A549 (cell line): Measurements from ENCODE around the gene NUDT17. TPM values are rescaled to one million over a fixed set of nuclear protein-coding genes. Genes with fewer than 3 reads are reported as not detected.

Source experiments
- ATAC-seq, 2 experiments: fragments of 200-7000 bp in 1 of 2; fragments of >200 bp in 1 of 2; cut with Nextera tagmentation in 1 of 2; cut with Tn5 transposase in 1 of 2; 3 replicates each; pipeline versions ENCODE4 v1.8.0 to v1.9.1; 2018 to 2020; ENCODE audit warnings: mild to moderate bottlenecking in 1 of 2, moderate library complexity in 1 of 2
- CTCF ChIA-PET: fragments of 300-600 bp; sonication (Branson Sonifier 250); formaldehyde crosslinking; extraction: SDS; loops from one replicate; lab custom pipeline; 2021; ENCODE audit warnings: antibody characterized with exemption, inconsistent platforms; lab: Yijun Ruan, JAX
- POLR2A ChIA-PET: fragments of 350-600 bp; formaldehyde crosslinking; extraction: SDS; loops from one replicate; lab custom pipeline; 2021; ENCODE audit warnings: antibody characterized with exemption, inconsistent platforms; lab: Yijun Ruan, JAX
- DNase-seq, 2 experiments: peaks; one replicate each; pipeline versions ENCODE4 v3.0.0 to v3.0.0-alpha.2; 2011 to 2016; ENCODE audit warnings: low read depth in 1 of 2, low spot score in 1 of 2
- FAIRE-seq: peaks from 2 replicates; lab custom pipeline; 2011; peaks lifted over from hg19 to GRCh38; lab: Jason Lieb, UNC
- H3K27ac ChIP-seq, 2 experiments: fragments of >200 bp; sonication (Bioruptor Twin); formaldehyde crosslinking; 3 replicates each; pipeline ENCODE4 v1.5.1; 2016 to 2017
- H3K4me1 ChIP-seq: fragments of >200 bp; sonication (Bioruptor Twin); formaldehyde crosslinking; 3 replicates; pipeline ENCODE4 v1.6.1; 2016
- H3K4me2 ChIP-seq: fragments of >200 bp; sonication (Bioruptor Twin); formaldehyde crosslinking; 3 replicates; pipeline ENCODE4 v1.6.1; 2016
- H3K4me3 ChIP-seq: fragments of >200 bp; sonication (Bioruptor Twin); formaldehyde crosslinking; 3 replicates; pipeline ENCODE4 v1.5.1; 2016
- H3K9me3 ChIP-seq: fragments of >200 bp; sonication (Bioruptor Twin); formaldehyde crosslinking; 3 replicates; pipeline ENCODE4 v1.6.1; 2016
- BHLHE40 ChIP-seq: IDR thresholded peaks from 2 replicates; pipeline ENCODE4 v1.6.1; 2012; ENCODE audit warnings: low read depth, low read length, inconsistent platforms
- CBX2 ChIP-seq: fragments of 200-600 bp; sonication (generic); IDR thresholded peaks from 2 replicates; pipeline ENCODE4 v1.6.1; 2016; ENCODE audit warnings: low read depth, mild to moderate bottlenecking, borderline replicate concordance
- CEBPB ChIP-seq, 2 experiments: fragments of >200 bp in 1 of 2; sonication (Bioruptor Twin) in 1 of 2; formaldehyde crosslinking in 1 of 2; IDR thresholded peaks; 2 replicates each; pipeline ENCODE4 v1.6.1; 2012 to 2016
- E2F6 ChIP-seq: IDR thresholded peaks from 2 replicates; pipeline ENCODE4 v1.6.1; 2012; ENCODE audit warnings: low read depth, borderline replicate concordance
- EHMT2 ChIP-seq: fragments of 200-600 bp; sonication (generic); IDR thresholded peaks from 2 replicates; pipeline ENCODE4 v1.6.1; 2016; ENCODE audit warnings: antibody characterized with exemption, low read depth, mild to moderate bottlenecking, moderate library complexity
- JUN ChIP-seq, 2 experiments: fragments of >200 bp; sonication (Bioruptor Twin); formaldehyde crosslinking; IDR thresholded peaks; 2 replicates in 1 of 2; 3 replicates in 1 of 2; pipeline ENCODE4 v1.6.1; 2016 to 2017
- JUNB ChIP-seq: fragments of >200 bp; sonication (Bioruptor Twin); formaldehyde crosslinking; IDR thresholded peaks from 2 replicates; pipeline ENCODE4 v1.6.1; 2016
- KDM5A ChIP-seq: fragments of 200-600 bp; sonication (generic); IDR thresholded peaks from 2 replicates; pipeline ENCODE4 v1.6.1; 2016; ENCODE audit warnings: antibody characterized with exemption, mild to moderate bottlenecking
- NR3C1 ChIP-seq: fragments of >200 bp; sonication (Bioruptor Twin); formaldehyde crosslinking; IDR thresholded peaks from 3 replicates; pipeline ENCODE4 v1.6.1; 2017
- PHF8 ChIP-seq: fragments of 200-600 bp; sonication (generic); IDR thresholded peaks from 2 replicates; pipeline ENCODE4 v1.6.1; 2016; ENCODE audit warnings: low read depth, mild to moderate bottlenecking, antibody characterized with exemption, moderate library complexity, borderline replicate concordance
- POLR2A ChIP-seq: IDR thresholded peaks from 2 replicates; pipeline ENCODE4 v1.6.1; 2012; ENCODE audit warnings: mild to moderate bottlenecking, low read length
- POLR2AphosphoS2 ChIP-seq: conservative IDR thresholded peaks from 2 replicates; pipeline ENCODE4 v1.6.1; 2012; ENCODE audit warnings: low read length, improper control_type of control experiment, inconsistent platforms
- RAD21 ChIP-seq, 2 experiments: fragments of >200 bp in 1 of 2; sonication (Bioruptor Twin) in 1 of 2; formaldehyde crosslinking in 1 of 2; IDR thresholded peaks in 1 of 2; conservative IDR thresholded peaks in 1 of 2; 2 replicates in 1 of 2; 3 replicates in 1 of 2; pipeline ENCODE4 v1.6.1; 2012 to 2018; ENCODE audit warnings: inconsistent platforms in 1 of 2
- RARB ChIP-seq: fragments of 250-450 bp; sonication (Bioruptor Pico); IDR thresholded peaks from 2 replicates; pipeline ENCODE4 v1.8.0; 2021; ENCODE audit warnings: mild to moderate bottlenecking, moderate library complexity
- REST ChIP-seq: fragments of 200-600 bp; sonication (generic); IDR thresholded peaks from 2 replicates; pipeline ENCODE4 v1.6.1; 2016; ENCODE audit warnings: antibody characterized with exemption, mild to moderate bottlenecking, moderate library complexity
- RFX5 ChIP-seq: fragments of 450-650 bp; IDR thresholded peaks from 2 replicates; pipeline ENCODE4 v1.7.1; 2014; ENCODE audit warnings: antibody characterized with exemption, mild to moderate bottlenecking, moderate library complexity
- SMC3 ChIP-seq: fragments of >200 bp; sonication (Bioruptor Twin); formaldehyde crosslinking; IDR thresholded peaks from 3 replicates; pipeline ENCODE4 v1.6.1; 2018; ENCODE audit warnings: inconsistent platforms
- ZNF302 ChIP-seq: fragments of 250-450 bp; sonication (Bioruptor Pico); IDR thresholded peaks from 2 replicates; pipeline ENCODE4 v1.9.0; 2021; ENCODE audit warnings: inconsistent platforms, mild to moderate bottlenecking, moderate library complexity
- WGBS: methylation state at CpG from one replicate; pipeline ENCODE4 v1.1.6; 2017; ENCODE audit errors: missing lambda C conversion rate; 5-methylcytosine and 5-hydroxymethylcytosine counted together
- polyA plus RNA-seq, 4 experiments: library from polyadenylated mRNA; depleted of rRNA in 3 of 4; stranded (reverse); fragments of >200 nt; fragmentation: RNase III in 1 of 4; extraction: RNeasy Plus Mini Kit Qiagen cat#74134 plus additional on column Dnase treatment in 1 of 4; gene quantifications; 2 replicates in 3 of 4; 3 replicates in 1 of 4; pipeline ENCODE4 v1.2.3, GENCODE V29; 2011 to 2017
- TF ChIP-seq, protein P1 (sequence below): IDR thresholded peaks from 2 replicates; pipeline ENCODE4 v1.6.1; 2012
- TF ChIP-seq, protein P2 (sequence below): fragments of >200 bp; sonication (Bioruptor Twin); formaldehyde crosslinking; IDR thresholded peaks from 3 replicates; pipeline ENCODE4 v1.6.1; 2016
- TF ChIP-seq, protein P3 (sequence below): fragments of 150-350 bp; IDR thresholded peaks from 2 replicates; pipeline ENCODE4 v1.6.1; 2014; ENCODE audit warnings: low read depth, mild to moderate bottlenecking, low read length
- TF ChIP-seq, protein P4 (sequence below): fragments of >200 bp; sonication (Bioruptor Twin); formaldehyde crosslinking; IDR thresholded peaks from 3 replicates; pipeline ENCODE4 v1.5.1; 2016
- TF ChIP-seq, protein P5 (sequence below): IDR thresholded peaks from 2 replicates; pipeline ENCODE4 v1.6.1; 2012
- TF ChIP-seq, protein P6 (sequence below): fragments of 250-450 bp; sonication (Bioruptor Pico); IDR thresholded peaks from 2 replicates; pipeline ENCODE4 v1.5.0; 2021; ENCODE audit warnings: mild to moderate bottlenecking, moderate library complexity, borderline replicate concordance

NUDT17 gene
- polyA plus RNA-seq, 2 of the 4 experiments (the other 2 are of a cell fraction) = 4.9 to 6.7 TPM

DNA sequence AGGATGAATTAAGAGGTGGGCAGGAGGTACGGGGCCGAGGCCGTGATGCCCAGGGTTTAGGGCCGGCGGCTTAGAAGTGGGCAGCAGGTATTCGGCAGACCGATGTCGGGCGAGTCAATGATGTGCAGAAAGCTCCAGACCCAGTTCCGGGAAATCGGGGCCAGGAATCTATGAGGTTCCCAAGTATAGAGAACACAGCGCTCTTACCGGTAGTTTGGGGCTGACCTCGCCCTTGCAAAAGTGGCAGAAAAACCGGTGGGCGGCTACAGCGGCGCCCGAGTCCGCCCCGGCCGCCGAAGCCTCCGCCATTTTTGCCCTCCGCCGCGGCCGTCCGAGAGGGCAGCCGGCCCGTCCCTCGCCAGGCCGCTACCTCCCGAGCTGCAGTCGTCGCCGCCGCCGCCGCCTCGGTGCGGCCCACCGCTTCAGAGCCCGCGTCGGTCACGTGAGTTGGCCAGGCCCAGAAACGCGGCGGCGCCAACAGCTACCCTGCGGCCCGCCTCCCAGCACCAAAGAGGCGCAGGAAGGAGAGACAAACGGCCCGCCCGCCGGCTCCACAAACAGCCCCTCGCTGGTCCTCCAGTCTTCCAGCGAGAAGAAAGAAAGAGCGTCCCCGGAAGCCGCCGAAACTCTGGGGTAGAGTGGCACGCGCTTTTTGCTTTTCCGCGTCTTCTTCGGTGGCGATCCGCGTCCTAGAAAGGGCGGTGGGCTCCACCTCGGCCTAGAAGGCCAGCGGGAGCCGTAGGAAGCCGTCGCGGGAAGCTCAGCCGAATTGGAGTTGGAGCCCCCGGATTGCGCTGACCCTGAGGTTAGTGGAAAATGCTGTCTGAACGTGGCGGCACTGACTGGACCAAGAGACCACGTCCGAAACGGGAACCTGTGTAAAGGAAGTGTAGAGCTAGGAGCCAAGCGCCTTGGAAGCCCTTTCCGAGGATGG lies 21.6 kb upstream of the NUDT17 start, which contains the start of the genes POLR3C and RNF115:
POLR3C (plus strand) TSS at position 636 of the 934 bp plus-strand sequence. CDS start 1,577 bp downstream, outside the sequence.
RNF115 (minus strand) TSS at position 531 of the 934 bp plus-strand sequence; CDS start at position 309, 222 bp downstream.
- CTCF ChIA-PET = interaction anchor here (8.5 kb wide), 1 partner anchor 22 kb away, joined by 109 read pairs; the partner anchor contains the start of gene NUDT17
- H3K4me2 ChIP-seq = peak within 1 kb of the TSS; percentile 85
- no peaks in the 10 kb centered on the region for H3K9me3 ChIP-seq
- POLR2A ChIA-PET = interaction anchor here (0.7 to 1.7 kb wide), 8 partner anchors 11 to 359 kb away, joined by 3 to 16 read pairs (median 4); partner anchors contain the start of genes LIX1L, NUDT17 and PIAS3
- H3K4me3 ChIP-seq = peak within 1 kb of the TSS; percentile 75
- ATAC-seq (peak; percentile 96 to 97), FAIRE-seq (no peak), DNase-seq (peak; percentile 83 to 93)
- peaks cover 11% of the 10 kb centered on the region for H3K4me1 ChIP-seq
- peak within 1 kb of the TSS; percentile 94 to 97 for H3K27ac ChIP-seq
- WGBS = 3% methylated on average over 35 of the region's 89 CpGs
- TF ChIP-seq RFX5 (no peak), POLR2AphosphoS2 (no peak), E2F6 (peak; percentile 76), BHLHE40 (peak; percentile 49), CEBPB (IDR thresholded peaks at IDR 0.05) (no peak), KDM5A (no peak), PHF8 (peak; percentile 79), ZNF302 (CRISPR knock-in tag) (no peak), RAD21 (conservative IDR thresholded peaks at IDR 0.05 in 1 of 2, IDR thresholded peaks at IDR 0.05 in 1 of 2) (peak; percentile 5 to 17; a peak in 2 of 5 replicates), REST (peak; percentile 18; the same call in 1 of the 2 replicates), JUNB (no peak), POLR2A (peak; percentile 60), NR3C1 (no peak), RARB (CRISPR knock-in tag) (no peak), JUN (IDR thresholded peaks at IDR 0.05) (peak; percentile 66 to 97; a peak in 4 of 5 replicates), SMC3 (peak; percentile 10; the same call in 2 of the 3 replicates), CBX2 (no peak), EHMT2 (no peak)
- TF ChIP-seq, protein P1, sequence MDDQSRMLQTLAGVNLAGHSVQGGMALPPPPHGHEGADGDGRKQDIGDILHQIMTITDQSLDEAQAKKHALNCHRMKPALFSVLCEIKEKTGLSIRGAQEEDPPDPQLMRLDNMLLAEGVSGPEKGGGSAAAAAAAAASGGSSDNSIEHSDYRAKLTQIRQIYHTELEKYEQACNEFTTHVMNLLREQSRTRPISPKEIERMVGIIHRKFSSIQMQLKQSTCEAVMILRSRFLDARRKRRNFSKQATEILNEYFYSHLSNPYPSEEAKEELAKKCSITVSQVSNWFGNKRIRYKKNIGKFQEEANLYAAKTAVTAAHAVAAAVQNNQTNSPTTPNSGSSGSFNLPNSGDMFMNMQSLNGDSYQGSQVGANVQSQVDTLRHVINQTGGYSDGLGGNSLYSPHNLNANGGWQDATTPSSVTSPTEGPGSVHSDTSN = no peak
- TF ChIP-seq, protein P2, sequence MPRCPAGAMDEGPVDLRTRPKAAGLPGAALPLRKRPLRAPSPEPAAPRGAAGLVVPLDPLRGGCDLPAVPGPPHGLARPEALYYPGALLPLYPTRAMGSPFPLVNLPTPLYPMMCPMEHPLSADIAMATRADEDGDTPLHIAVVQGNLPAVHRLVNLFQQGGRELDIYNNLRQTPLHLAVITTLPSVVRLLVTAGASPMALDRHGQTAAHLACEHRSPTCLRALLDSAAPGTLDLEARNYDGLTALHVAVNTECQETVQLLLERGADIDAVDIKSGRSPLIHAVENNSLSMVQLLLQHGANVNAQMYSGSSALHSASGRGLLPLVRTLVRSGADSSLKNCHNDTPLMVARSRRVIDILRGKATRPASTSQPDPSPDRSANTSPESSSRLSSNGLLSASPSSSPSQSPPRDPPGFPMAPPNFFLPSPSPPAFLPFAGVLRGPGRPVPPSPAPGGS = peak; percentile 72; the same call in 1 of the 3 replicates
- TF ChIP-seq, protein P3, sequence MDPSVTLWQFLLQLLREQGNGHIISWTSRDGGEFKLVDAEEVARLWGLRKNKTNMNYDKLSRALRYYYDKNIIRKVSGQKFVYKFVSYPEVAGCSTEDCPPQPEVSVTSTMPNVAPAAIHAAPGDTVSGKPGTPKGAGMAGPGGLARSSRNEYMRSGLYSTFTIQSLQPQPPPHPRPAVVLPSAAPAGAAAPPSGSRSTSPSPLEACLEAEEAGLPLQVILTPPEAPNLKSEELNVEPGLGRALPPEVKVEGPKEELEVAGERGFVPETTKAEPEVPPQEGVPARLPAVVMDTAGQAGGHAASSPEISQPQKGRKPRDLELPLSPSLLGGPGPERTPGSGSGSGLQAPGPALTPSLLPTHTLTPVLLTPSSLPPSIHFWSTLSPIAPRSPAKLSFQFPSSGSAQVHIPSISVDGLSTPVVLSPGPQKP = no peak
- TF ChIP-seq, protein P4, sequence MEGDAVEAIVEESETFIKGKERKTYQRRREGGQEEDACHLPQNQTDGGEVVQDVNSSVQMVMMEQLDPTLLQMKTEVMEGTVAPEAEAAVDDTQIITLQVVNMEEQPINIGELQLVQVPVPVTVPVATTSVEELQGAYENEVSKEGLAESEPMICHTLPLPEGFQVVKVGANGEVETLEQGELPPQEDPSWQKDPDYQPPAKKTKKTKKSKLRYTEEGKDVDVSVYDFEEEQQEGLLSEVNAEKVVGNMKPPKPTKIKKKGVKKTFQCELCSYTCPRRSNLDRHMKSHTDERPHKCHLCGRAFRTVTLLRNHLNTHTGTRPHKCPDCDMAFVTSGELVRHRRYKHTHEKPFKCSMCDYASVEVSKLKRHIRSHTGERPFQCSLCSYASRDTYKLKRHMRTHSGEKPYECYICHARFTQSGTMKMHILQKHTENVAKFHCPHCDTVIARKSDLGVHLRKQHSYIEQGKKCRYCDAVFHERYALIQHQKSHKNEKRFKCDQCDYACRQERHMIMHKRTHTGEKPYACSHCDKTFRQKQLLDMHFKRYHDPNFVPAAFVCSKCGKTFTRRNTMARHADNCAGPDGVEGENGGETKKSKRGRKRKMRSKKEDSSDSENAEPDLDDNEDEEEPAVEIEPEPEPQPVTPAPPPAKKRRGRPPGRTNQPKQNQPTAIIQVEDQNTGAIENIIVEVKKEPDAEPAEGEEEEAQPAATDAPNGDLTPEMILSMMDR = no peak
- TF ChIP-seq, protein P5, sequence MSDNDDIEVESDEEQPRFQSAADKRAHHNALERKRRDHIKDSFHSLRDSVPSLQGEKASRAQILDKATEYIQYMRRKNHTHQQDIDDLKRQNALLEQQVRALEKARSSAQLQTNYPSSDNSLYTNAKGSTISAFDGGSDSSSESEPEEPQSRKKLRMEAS = peak; percentile 93
- TF ChIP-seq, protein P6, sequence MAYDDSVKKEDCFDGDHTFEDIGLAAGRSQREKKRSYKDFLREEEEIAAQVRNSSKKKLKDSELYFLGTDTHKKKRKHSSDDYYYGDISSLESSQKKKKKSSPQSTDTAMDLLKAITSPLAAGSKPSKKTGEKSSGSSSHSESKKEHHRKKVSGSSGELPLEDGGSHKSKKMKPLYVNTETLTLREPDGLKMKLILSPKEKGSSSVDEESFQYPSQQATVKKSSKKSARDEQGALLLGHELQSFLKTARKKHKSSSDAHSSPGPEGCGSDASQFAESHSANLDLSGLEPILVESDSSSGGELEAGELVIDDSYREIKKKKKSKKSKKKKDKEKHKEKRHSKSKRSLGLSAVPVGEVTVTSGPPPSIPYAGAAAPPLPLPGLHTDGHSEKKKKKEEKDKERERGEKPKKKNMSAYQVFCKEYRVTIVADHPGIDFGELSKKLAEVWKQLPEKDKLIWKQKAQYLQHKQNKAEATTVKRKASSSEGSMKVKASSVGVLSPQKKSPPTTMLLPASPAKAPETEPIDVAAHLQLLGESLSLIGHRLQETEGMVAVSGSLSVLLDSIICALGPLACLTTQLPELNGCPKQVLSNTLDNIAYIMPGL (CRISPR knock-in tag) = no peak; the same call in 1 of the 2 replicates
